IMR-90 (cell line): Measurements from ENCODE around the gene GMEB2.

ENCODE experiments used
- CHD1 ChIP-seq: IDR thresholded peaks from 2 replicates; pipeline ENCODE4 v1.6.1; 2012; ENCODE audit warnings: low read depth, low read length, improper control_type of control experiment
- MAZ ChIP-seq: IDR thresholded peaks from 2 replicates; pipeline ENCODE4 v1.6.1; 2012; ENCODE audit warnings: low read depth, mild to moderate bottlenecking, low read length, improper control_type of control experiment, moderate library complexity, borderline replicate concordance
- MXI1 ChIP-seq: IDR thresholded peaks from 2 replicates; pipeline ENCODE4 v1.6.1; 2012; ENCODE audit warnings: low read depth, mild to moderate bottlenecking, low read length, moderate library complexity, borderline replicate concordance
- POLR2A ChIP-seq: IDR thresholded peaks from 2 replicates; pipeline ENCODE4 v1.6.1; 2012; ENCODE audit warnings: mild to moderate bottlenecking, low read depth, low read length
- RAD21 ChIP-seq: IDR thresholded peaks from 2 replicates; pipeline ENCODE4 v1.6.1; 2012; ENCODE audit warnings: low read length, improper control_type of control experiment
- TF ChIP-seq, protein P1 (sequence below): fragments of 150-350 bp; IDR thresholded peaks from 2 replicates; pipeline ENCODE4 v1.6.1; 2017; ENCODE audit warnings: mild to moderate bottlenecking, antibody characterized with exemption, low read length, low read depth
- TF ChIP-seq, protein P2 (sequence below): conservative IDR thresholded peaks from 2 replicates; pipeline ENCODE4 v1.5.1; 2012; ENCODE audit warnings: mild to moderate bottlenecking, low read depth, low read length, improper control_type of control experiment

DNA sequence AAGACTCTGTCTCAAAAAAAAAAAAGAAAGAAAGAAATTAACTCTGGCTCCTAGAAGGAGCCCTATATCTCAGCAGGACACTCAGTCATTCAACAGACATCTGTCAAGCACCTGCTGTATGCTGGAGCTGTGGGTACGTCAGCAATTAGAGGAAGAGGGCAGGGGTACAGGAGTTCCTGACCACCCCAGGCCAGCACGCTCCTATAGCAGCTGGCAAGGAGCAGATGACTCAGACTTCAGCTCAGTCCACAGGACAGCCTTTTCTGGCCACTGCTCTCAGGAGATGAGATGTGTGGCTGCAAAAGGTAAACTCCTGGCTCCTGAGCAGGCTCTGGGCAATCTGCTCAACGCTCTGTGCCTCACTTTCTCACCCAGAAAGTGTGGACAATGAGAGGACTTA is 29.6 kb upstream of the GMEB2 start:
- TF ChIP-seq POLR2A (no peak), MAZ (no peak), CHD1 (no peak), RAD21 (no peak), MXI1 (no peak)
- TF ChIP-seq, protein P1, sequence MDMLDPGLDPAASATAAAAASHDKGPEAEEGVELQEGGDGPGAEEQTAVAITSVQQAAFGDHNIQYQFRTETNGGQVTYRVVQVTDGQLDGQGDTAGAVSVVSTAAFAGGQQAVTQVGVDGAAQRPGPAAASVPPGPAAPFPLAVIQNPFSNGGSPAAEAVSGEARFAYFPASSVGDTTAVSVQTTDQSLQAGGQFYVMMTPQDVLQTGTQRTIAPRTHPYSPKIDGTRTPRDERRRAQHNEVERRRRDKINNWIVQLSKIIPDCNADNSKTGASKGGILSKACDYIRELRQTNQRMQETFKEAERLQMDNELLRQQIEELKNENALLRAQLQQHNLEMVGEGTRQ = no peak
- TF ChIP-seq, protein P2, sequence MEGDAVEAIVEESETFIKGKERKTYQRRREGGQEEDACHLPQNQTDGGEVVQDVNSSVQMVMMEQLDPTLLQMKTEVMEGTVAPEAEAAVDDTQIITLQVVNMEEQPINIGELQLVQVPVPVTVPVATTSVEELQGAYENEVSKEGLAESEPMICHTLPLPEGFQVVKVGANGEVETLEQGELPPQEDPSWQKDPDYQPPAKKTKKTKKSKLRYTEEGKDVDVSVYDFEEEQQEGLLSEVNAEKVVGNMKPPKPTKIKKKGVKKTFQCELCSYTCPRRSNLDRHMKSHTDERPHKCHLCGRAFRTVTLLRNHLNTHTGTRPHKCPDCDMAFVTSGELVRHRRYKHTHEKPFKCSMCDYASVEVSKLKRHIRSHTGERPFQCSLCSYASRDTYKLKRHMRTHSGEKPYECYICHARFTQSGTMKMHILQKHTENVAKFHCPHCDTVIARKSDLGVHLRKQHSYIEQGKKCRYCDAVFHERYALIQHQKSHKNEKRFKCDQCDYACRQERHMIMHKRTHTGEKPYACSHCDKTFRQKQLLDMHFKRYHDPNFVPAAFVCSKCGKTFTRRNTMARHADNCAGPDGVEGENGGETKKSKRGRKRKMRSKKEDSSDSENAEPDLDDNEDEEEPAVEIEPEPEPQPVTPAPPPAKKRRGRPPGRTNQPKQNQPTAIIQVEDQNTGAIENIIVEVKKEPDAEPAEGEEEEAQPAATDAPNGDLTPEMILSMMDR = no peak
